Calu3 (cell line): ENCODE measurements around the gene ARID1A. TPM values are rescaled to one million over a fixed set of nuclear protein-coding genes. Genes with fewer than 3 reads are reported as not detected.

Experiments used
- BruUV-seq: library from RNA; stranded (reverse); fragments of 400-500 nt; replicated peaks from 2 replicates; lab custom pipeline; 2021; lab: Mats Ljungman, UMichigan
- CTCF ChIA-PET: fragments of 300-600 bp; sonication (Branson Sonifier 250); formaldehyde crosslinking; loops from one replicate; lab custom pipeline; 2022; ENCODE audit warnings: antibody characterized with exemption; lab: Charles Lee
- DNase-seq: peaks from one replicate; pipeline ENCODE4 v3.0.0; 2022
- H3K27ac Mint-ChIP-seq: one replicate; pipeline ENCODE4 v1.8.0; 2022; ENCODE audit warnings: mixed read lengths; ENCODE audit not compliant: unreplicated experiment
- H3K27me3 Mint-ChIP-seq: one replicate; pipeline ENCODE4 v1.8.0; 2022; ENCODE audit warnings: mixed read lengths; ENCODE audit not compliant: unreplicated experiment
- H3K36me3 Mint-ChIP-seq: one replicate; pipeline ENCODE4 v1.8.0; 2022; ENCODE audit warnings: mild to moderate bottlenecking, moderate library complexity, mixed read lengths; ENCODE audit not compliant: insufficient read depth, unreplicated experiment
- H3K4me1 Mint-ChIP-seq: one replicate; pipeline ENCODE4 v1.8.0; 2022; ENCODE audit warnings: mild to moderate bottlenecking, low read depth, mixed read lengths; ENCODE audit not compliant: unreplicated experiment
- H3K4me3 Mint-ChIP-seq: one replicate; pipeline ENCODE4 v1.8.0; 2022; ENCODE audit warnings: mild to moderate bottlenecking, low read depth, moderate library complexity, mixed read lengths; ENCODE audit not compliant: unreplicated experiment
- H3K9me3 Mint-ChIP-seq: one replicate; pipeline ENCODE4 v1.8.0; 2022; ENCODE audit warnings: low read depth, mixed read lengths; ENCODE audit not compliant: unreplicated experiment
- CTCF ChIP-seq: fragments of 200-600 bp; IDR thresholded peaks from one replicate; pipeline ENCODE4 v1.8.0; 2022; ENCODE audit warnings: antibody characterized with exemption; ENCODE audit not compliant: unreplicated experiment
- intact Hi-C: fragments of 100-400 bp; cut with micrococcal nuclease; formaldehyde crosslinking; loops from one replicate; pipeline ENCODE4 v1.10.0; 2022; ENCODE audit not compliant: unreplicated experiment
- total RNA-seq: library from RNA; stranded (reverse); gene quantifications from 2 replicates; pipeline ENCODE4 v1.2.3, GENCODE V29; 2022

ARID1A gene
- total RNA-seq, 1 experiment from 2014 or later = 51.7 TPM

GRCh38 chr1:26758358-26758757, 62.5 kb downstream of the ARID1A start:
- Mint-ChIP-seq H3K4me1 (no peaks in the 10 kb centered on the region), H3K9me3 (no peaks in the 10 kb centered on the region), H3K27ac (no peak overlapping the region), H3K36me3 (peaks cover 11% of the 10 kb centered on the region), H3K27me3 (no peaks in the 10 kb centered on the region), H3K4me3 (no peak overlapping the region)
- BruUV-seq = no TSS peak
- DNase-seq = no peak
- CTCF ChIA-PET = interaction anchor here (0.7 kb wide), 2 partner anchors 30 to 54 kb away, joined by 3 to 4 read pairs; no protein-coding TSS in a partner anchor
- intact Hi-C loops = no loop called here
- no peak for TF ChIP-seq CTCF

- intact Hi-C loops = no loop called here
- H3K27ac Mint-ChIP-seq = no peak overlapping the region
Measured at GRCh38 chr1:26759531-26759930, 63.7 kb downstream of the ARID1A start.

GRCh38 chr1:26761217-26761616, 65.4 kb downstream of the ARID1A start:
- no peak for DNase-seq
- intact Hi-C loops = no loop called here
- CTCF ChIA-PET = no interaction called here
- BruUV-seq = no TSS peak
- H3K27ac Mint-ChIP-seq = no peak overlapping the region
- H3K4me1 Mint-ChIP-seq = no peaks in the 10 kb centered on the region
- H3K36me3 Mint-ChIP-seq = peaks cover 25% of the 10 kb centered on the region
- no peaks in the 10 kb centered on the region for H3K27me3 Mint-ChIP-seq
- TF ChIP-seq CTCF = no peak
- no peak overlapping the region for H3K4me3 Mint-ChIP-seq
- no peaks in the 10 kb centered on the region for H3K9me3 Mint-ChIP-seq

More at GRCh38 chr1:26759531-26759930, 63.7 kb downstream of the ARID1A start:
- no TSS peak for BruUV-seq
- no peak for TF ChIP-seq CTCF
- Mint-ChIP-seq H3K27me3 (no peaks in the 10 kb centered on the region), H3K9me3 (no peaks in the 10 kb centered on the region), H3K36me3 (peaks cover 16% of the 10 kb centered on the region), H3K4me1 (no peaks in the 10 kb centered on the region), H3K4me3 (no peak overlapping the region)
- CTCF ChIA-PET = no interaction called here
- no peak for DNase-seq

- peaks cover 15% of the 10 kb centered on the region for H3K4me1 Mint-ChIP-seq
- no TSS peak for BruUV-seq
- DNase-seq = no peak
- no peaks in the 10 kb centered on the region for H3K9me3 Mint-ChIP-seq
- no peaks in the 10 kb centered on the region for H3K27me3 Mint-ChIP-seq
- intact Hi-C loops = no loop called here
- no peak overlapping the region for H3K4me3 Mint-ChIP-seq
- TF ChIP-seq CTCF = no peak
- H3K27ac Mint-ChIP-seq = no peak overlapping the region
- CTCF ChIA-PET = no interaction called here
- H3K36me3 Mint-ChIP-seq = peaks cover 45% of the 10 kb centered on the region
Measured at GRCh38 chr1:26767714-26768113, 71.9 kb downstream of the ARID1A start.
